Activated naive CD4-positive, alpha-beta T cell (primary cell): ENCODE measurements around the gene PALS1.
"Not testable (repeated sequence)": the region's sequence is repeated elsewhere in the genome, so short reads cannot be mapped to it uniquely, and the experiment has no call there.

Source experiments
- DNase-seq, 4 experiments: peaks; one replicate each; lab custom pipeline; 2025; lab: John Stamatoyannopoulos, UW

PALS1 gene

DNA sequence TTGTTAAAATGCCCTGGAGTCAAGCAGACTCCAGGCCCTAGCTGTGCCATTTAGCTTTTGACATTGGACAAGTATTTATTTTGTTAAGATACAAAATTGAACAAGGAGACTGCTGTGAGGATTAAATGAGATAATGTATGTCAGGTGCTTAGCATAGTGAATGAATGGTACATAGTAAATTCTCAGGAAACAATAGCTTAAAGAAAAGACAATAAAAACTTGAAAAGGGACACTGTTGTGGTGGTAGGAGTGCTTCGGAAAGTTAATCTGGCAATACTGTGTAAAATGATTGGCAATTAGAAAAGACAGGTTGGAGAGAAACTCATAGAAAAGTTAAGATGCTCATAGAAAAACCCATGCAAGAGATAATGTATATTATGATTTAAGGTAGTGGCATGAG is 19.7 kb downstream of the PALS1 start:
- no peak for DNase-seq

DNA sequence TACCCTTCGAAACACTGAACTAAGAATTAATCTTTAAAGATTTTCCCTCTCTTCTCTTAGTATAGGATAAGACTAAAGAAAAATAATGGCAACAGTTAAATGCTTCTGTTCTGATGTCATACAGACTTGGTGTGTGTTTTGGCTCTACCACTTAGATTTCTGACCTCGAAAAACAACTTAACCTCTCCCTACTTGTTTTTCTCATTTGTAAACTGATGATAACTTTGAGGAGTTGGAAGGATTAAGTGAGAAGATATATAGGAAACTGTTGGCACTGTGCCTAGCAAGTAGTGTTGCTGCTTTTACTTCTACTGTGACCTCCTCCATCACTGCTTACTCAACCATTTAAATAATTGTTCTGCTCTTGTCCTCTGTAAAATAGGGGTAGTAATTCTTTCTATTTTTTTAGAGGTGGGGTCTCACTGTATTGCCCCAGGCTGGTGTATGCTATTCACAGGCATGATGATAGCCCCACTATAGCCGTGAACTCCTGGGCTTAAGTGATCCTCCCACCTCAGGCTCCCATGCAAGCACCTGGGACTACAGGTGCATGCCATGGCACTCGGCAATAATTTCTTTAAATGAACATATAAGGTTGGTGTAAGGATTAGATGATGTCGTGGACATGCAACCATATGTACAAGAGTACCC is 22.4 kb downstream of the PALS1 start:
- no peak for DNase-seq

- DNase-seq, result no peak
These were observed 23.9 kb downstream of the PALS1 start for GRCh38 chr14:67265131-67265530.

DNA sequence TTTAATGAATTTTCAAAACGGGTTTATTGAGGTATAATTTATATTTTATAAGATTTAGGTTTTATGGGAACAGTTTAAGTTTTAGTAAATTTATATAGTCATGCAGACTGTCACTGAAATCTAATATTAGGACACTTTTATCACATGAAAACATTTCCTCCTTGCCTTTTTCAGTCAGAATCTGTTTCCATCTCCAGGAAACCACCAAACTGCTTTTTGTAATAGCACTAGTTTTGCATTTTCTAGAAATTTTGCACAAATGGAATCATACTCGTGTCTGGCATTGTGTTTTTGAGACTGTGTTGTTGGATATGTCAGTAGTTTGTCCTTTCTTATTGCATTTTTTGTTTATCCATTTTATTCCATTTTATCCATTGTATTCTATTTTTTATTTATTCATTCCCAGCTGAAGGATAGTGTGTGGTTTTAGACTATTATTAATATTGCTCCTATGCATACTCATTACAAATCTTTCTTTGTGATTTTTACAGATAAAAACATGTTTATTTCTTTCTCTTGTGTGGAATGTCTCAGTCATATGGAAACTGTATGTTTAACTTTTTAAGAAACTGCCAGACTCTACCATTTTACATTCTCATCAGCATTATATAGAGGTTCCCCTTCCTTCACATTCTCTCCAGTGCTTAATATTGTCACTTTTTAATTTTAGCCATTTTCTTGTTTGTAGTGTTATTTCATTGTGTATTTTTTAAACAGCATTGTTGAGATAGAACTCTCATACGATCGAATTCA is 26.5 kb downstream of the PALS1 start:
- DNase-seq, result no peak

DNA sequence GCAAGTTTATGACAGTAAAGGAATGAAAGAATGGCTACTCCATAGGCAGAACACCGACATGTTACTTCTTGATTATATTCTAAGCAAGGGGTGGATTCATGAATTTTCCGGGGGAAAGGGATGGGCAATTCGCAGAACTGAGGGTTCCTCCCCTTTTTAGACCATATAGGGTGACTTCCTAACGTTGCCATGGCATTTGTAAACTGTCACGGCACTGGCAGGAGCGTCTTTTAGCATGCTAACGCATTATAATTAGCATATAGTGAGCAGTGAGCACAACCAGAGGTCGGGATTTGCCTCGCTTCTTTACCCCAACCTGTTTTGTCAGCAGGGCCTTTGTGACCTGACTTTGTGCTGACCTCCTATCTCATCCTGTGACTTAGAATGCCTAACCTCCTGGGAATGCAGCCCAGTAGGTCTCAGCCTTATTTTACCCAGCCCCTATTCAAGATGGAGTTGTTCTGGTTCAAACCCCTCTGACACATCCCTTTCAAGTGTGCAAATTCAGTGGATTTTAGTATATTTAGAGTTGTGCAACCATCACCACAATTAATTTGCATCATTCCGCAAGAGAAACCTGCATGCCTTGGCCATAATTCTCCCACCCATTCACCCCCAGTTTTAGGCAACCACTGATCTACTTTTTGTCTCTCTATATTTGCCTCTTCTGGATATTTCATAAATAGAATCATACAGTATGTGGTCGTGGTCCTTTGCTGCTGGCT is 27.4 kb downstream of the PALS1 start:
- no peak for DNase-seq

DNA sequence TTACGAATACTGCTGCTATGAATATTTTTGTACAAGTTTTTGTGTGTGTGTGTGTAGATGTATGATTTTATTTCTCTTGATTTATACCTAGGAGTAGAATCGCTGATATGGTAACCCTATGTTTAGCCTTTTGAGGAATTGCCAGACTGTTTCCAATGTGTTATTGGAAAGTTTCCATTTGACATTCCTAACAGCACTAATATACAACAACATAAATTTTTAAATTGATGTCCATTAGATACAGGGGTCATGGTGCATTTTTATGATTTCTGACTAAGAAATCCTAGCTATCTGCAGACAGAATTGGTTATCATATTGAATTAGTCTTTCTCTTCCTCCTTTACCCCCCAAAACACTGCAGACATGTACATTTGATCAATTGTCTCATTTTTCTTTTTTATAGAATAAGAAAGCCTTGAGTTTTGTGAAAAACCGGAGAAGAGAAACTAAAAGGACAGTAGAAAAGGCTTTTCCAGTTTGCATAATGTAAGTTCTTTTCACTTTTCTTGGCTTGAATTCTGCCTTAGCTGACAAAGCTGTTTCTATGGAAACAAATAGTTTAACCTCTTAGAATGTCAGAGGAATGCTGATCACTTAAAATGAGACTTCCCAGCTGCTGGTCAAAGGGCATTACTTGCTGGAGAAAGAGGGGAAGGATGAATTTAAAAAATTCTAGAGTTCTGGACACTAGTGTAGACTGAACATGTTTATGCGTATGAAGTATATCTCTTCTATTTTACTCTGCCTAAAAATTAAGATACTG is 28.2 kb downstream of the PALS1 start:
- DNase-seq, result no peak

DNA sequence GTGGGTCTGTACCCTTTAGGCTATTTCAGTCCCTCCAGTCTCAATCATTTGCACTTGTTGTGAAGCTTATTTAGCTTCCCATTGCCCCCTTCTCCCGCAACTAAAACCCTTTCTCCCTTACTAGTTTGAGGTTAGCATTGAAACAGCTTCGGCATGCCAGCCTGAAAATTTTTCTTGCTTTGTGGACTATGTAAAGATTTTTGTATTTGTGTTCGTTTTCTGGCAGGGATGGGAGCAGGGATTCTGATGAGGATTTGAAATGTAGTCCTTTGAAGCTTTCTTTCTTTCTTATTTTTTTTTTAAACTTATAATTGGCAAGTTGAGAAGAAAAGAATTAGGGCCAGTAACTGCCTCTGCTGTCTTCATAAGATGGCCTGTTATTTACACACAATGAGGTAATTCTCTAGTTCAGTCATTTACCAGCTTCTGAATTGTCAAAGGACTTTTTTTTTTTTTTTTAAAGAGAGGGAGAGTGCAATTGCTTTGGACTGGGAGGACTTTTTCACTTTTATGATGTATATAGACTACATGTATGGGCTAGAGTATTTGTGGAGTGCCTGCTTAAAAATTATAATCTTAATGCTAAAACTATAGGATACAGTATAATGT is 29.0 kb downstream of the PALS1 start:
- DNase-seq, result no peak

GRCh38 chr14:67270933-67271332 is 29.7 kb downstream of the PALS1 start:
- DNase-seq, result no peak

- not testable (repeated sequence) for DNase-seq
These were observed 32.0 kb downstream of the PALS1 start for GRCh38 chr14:67273281-67273680.

DNA sequence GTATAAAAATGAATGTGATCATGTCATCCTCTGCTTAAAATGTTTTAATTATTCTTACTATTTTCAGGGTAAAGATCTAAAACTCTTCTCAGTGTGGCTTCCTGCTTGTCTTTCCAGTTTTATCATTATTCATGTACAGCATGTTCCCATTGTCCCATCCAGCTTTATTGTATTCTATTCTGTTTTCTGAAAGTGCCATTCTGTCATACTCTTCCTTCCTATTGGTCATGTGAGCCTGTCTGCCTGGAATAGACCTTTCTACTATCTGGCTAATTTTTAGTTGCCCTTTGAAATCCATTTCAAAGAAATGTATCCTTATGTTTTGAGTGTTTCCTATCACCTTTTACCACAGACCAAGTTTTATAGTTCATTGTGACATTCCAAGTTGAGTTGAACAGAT is 34.9 kb downstream of the PALS1 start:
- DNase-seq, result no peak

GRCh38 chr14:67280506-67280905 is 39.3 kb downstream of the PALS1 start:
- DNase-seq, result no peak

GRCh38 chr14:67285876-67286452 is 44.7 kb downstream of the PALS1 start:
- no peak for DNase-seq
